Lower leg skin (tissue), 4 donors: ENCODE data around the gene KCNMA1. TPM values are rescaled to one million over a fixed set of nuclear protein-coding genes. Genes with fewer than 3 reads are reported as not detected.

Experiments
- DNase-seq, 2 donors: peaks; one replicate each; pipeline ENCODE4 v3.0.0-alpha.2; 2019; ENCODE audit warnings: low spot score in 2 of 2
- H3K4me3 ChIP-seq: fragments of 200-600 bp; sonication (generic); 2 replicates; pipeline ENCODE4 v1.5.1; 2017; ENCODE audit warnings: mild to moderate bottlenecking, low read depth; ENCODE audit not compliant: poor library complexity, severe bottlenecking
- CTCF ChIP-seq, 3 donors: fragments of 450-650 bp; IDR thresholded peaks; one replicate each; pipeline ENCODE4 v1.5.1; 2016; ENCODE audit warnings: antibody characterized with exemption in 3 of 3, mild to moderate bottlenecking in 3 of 3, moderate library complexity in 2 of 3
- POLR2A ChIP-seq, 2 donors: fragments of 450-650 bp; IDR thresholded peaks; one replicate each; pipeline ENCODE4 v1.6.1; 2016 to 2017; ENCODE audit warnings: antibody characterized with exemption in 2 of 2, mild to moderate bottlenecking in 1 of 2, moderate library complexity in 1 of 2
- WGBS, 2 donors: methylation state at CpG; one replicate each; pipeline ENCODE4 v1.1.5; 2018; 5-methylcytosine and 5-hydroxymethylcytosine counted together
- intact Hi-C: fragments of 100-400 bp; cut with DNase I; formaldehyde crosslinking; loops from one replicate; pipeline ENCODE4 v1.15.0; 2023; ENCODE audit warnings: low total_unique reads
- total RNA-seq, 4 donors: library from RNA; depleted of rRNA; stranded (reverse); fragments of >200 nt; gene quantifications; one replicate each; pipeline ENCODE4 v1.1.0, GENCODE V29; 2016

KCNMA1 gene
- total RNA-seq, 4 donors from 2014 or later, result 4.1 to 9.9 (median 6.5) TPM

- no peak overlapping the region for H3K4me3 ChIP-seq
- DNase-seq, result no peak
- TF ChIP-seq POLR2A (IDR thresholded peaks at IDR 0.05) (no peak), CTCF (IDR thresholded peaks at IDR 0.05) (no peak)
- intact Hi-C loops, result no loop called here
- WGBS, 2 donors, result 68 to 71% methylated on average over 9 of the region's 9 CpGs
These were observed 450.1 kb downstream of the KCNMA1 start for GRCh38 chr10:77187376-77187999.

GRCh38 chr10:77186936-77187335, 450.7 kb downstream of the KCNMA1 start:
- intact Hi-C loops, result no loop called here
- 69 to 85% methylated on average over 3 of the region's 3 CpGs for WGBS, 2 donors
- no peak overlapping the region for H3K4me3 ChIP-seq
- TF ChIP-seq POLR2A (IDR thresholded peaks at IDR 0.05) (no peak), CTCF (IDR thresholded peaks at IDR 0.05) (no peak)
- DNase-seq, result no peak

DNA sequence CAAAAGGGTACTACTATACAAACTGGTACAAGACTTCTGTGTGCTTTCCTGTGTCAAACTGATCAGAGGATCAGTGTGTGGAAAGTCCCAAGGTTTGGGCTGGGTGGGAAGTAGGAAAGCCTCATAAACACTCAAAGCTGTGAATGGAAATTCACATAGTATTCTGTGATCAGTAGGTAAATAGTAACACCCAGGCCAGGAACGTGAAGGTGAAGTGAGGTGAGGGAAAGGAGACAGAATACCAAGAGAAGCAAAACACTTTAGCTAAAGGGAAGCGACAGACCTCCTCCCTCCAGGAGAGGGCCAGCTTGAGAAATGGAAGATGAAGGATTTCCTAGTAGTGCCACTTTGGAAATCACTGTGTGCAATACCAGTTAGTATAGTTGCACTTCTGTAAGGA, 451.9 kb downstream of the KCNMA1 start:
- no peak for DNase-seq
- no peak overlapping the region for H3K4me3 ChIP-seq
- 68 to 74% methylated on average over 2 of the region's 2 CpGs for WGBS, 2 donors
- intact Hi-C loops, result no loop called here
- TF ChIP-seq CTCF (IDR thresholded peaks at IDR 0.05), result no peak
- no peak for TF ChIP-seq POLR2A (IDR thresholded peaks at IDR 0.05)

- H3K4me3 ChIP-seq, result no peak overlapping the region
- WGBS, 2 donors, result 50 to 73% methylated on average over 1 of the region's 1 CpG
- DNase-seq, result no peak
- TF ChIP-seq POLR2A (IDR thresholded peaks at IDR 0.05) (no peak), CTCF (IDR thresholded peaks at IDR 0.05) (no peak)
- intact Hi-C loops, result no loop called here
These were observed 454.8 kb downstream of the KCNMA1 start for GRCh38 chr10:77182803-77183202.

GRCh38 chr10:77180794-77181193, 456.8 kb downstream of the KCNMA1 start:
- 68 to 80% methylated on average over 2 of the region's 2 CpGs for WGBS, 2 donors
- no peak overlapping the region for H3K4me3 ChIP-seq
- intact Hi-C loops, result no loop called here
- TF ChIP-seq POLR2A (IDR thresholded peaks at IDR 0.05), result no peak
- TF ChIP-seq CTCF (IDR thresholded peaks at IDR 0.05), result no peak
- no peak for DNase-seq

DNA sequence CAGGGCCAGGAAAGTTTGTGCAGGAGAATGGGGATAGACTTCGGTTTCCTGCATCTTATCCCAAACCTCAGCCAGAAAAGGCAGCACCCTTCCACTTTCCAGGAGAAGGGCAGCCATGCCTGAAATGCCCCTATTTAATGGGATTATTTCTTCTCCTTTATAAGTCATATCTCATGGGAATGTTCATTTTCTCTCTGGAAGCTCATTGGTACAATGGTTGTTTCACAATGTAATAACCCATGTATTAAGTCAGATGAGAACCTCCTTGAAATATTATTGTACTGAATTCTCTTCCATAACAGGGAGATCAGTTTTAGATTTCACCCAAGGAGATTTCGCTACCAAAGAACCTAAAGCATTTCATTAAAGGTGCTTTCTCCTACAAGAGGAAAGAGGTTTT, 457.5 kb downstream of the KCNMA1 start:
- intact Hi-C loops, result no loop called here
- no peak for DNase-seq
- 91 to 95% methylated on average over 2 of the region's 2 CpGs for WGBS, 2 donors
- no peak overlapping the region for H3K4me3 ChIP-seq
- TF ChIP-seq POLR2A (IDR thresholded peaks at IDR 0.05), result no peak
- TF ChIP-seq CTCF (IDR thresholded peaks at IDR 0.05), result no peak
